ENCODE results near the gene DGAT2. TPM values are rescaled to one million over a fixed set of nuclear protein-coding genes. Genes with fewer than 3 reads are reported as not detected.

Gene DGAT2
- total and polyA plus RNA-seq, 8 donors, result 1.2 to 14.9 (median 1.5) TPM

DNA sequence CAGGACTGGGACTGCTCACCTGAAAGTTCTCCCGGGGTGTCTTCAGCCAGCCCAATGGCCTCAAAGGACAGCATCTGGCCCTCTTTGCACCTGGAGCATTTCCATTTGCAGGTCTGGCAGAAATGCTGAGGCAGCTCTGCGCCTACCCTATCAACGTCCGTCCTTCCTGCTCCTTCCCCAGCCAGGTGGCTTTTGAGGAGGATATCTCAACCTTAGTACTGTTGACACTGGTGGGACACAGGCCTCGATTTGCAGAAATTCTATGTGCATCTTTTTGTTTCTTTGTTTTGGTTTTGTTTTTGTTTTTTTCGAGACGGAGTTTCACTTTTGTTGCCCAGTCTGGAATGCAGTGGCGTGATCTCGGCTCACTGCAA is 45.9 kb upstream of the DGAT2 start:
- no peaks in the 10 kb centered on the region for H3K36me3 ChIP-seq
- H3K4me3 ChIP-seq, result no peak overlapping the region
- TF ChIP-seq, protein P1, sequence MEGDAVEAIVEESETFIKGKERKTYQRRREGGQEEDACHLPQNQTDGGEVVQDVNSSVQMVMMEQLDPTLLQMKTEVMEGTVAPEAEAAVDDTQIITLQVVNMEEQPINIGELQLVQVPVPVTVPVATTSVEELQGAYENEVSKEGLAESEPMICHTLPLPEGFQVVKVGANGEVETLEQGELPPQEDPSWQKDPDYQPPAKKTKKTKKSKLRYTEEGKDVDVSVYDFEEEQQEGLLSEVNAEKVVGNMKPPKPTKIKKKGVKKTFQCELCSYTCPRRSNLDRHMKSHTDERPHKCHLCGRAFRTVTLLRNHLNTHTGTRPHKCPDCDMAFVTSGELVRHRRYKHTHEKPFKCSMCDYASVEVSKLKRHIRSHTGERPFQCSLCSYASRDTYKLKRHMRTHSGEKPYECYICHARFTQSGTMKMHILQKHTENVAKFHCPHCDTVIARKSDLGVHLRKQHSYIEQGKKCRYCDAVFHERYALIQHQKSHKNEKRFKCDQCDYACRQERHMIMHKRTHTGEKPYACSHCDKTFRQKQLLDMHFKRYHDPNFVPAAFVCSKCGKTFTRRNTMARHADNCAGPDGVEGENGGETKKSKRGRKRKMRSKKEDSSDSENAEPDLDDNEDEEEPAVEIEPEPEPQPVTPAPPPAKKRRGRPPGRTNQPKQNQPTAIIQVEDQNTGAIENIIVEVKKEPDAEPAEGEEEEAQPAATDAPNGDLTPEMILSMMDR (IDR thresholded peaks at IDR 0.05), result no peak
- ATAC-seq (no peak), DNase-seq (no peak)
- no peak overlapping the region for H3K27ac ChIP-seq
- no peaks in the 10 kb centered on the region for H3K4me1 ChIP-seq
- H3K27me3 ChIP-seq, result no peaks in the 10 kb centered on the region
- intact Hi-C loops (cut with DNase I), result no loop called here
- no peaks in the 10 kb centered on the region for H3K9me3 ChIP-seq

DNA sequence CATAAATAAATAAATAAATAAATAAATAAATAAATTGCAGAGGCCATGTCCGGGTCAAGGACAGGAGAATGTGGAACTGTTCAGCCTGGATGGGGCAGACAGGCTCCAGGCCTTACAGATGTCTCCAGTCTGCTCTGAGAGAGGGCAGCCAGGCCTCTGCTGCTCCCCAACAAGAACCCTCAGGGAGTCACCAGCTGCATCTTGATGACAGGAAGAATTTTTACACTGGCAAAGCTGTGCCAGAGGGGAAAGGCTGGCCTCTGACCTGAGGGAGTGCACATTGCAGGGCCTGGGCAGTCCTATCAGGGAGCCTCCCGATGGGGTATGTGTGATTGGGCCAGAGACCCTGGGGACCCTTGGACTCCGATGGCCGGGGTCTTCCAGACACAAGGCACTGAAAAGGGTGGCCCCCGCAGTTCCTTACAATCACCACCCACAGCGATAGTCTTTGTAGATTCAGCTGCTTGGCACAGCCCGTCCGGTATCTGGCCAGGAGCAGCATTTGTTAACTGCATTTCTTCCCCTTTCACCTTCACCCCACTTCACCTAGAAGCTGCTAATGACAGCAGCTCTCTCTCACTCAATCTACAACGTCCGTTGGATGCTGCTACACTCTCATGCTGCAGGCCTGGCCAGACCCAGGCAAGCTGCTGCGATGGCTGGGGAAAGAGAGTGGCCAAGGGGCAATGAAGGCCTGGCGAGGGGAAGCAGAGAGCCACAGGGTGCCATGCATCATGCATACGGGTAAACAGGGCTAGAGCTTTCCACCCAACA is 42.8 kb upstream of the DGAT2 start:
- TF ChIP-seq, protein P1 (IDR thresholded peaks at IDR 0.05), result no peak

DNA sequence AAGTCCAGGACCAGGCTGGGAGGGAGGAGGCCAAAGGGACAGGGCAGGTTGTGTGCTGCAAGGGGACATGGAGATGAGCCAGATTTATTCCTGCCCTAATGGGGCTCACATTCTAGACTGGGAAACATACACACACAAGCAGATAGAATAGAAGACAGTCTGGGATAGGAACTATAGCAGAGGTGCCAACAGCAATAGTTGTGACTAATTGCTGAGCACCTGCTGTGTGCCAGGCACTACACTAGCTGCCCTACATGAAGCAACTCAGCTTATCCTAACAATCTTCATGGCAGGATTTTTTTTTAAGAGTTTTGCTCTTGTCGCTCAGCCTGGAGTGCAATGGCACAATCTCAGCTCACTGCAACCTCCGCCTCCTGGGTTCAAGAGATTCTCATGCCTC is 39.6 kb upstream of the DGAT2 start:
- H3K4me1 ChIP-seq, result no peaks in the 10 kb centered on the region
- ATAC-seq, result no peak
- intact Hi-C loops (cut with DNase I), result no loop called here

More for the DNA sequence above, 42.8 kb upstream of the DGAT2 start:
- DNase-seq (no peak), ATAC-seq (no peak)
- H3K9me3 ChIP-seq, result no peaks in the 10 kb centered on the region
- H3K4me3 ChIP-seq, result no peak overlapping the region
- no peaks in the 10 kb centered on the region for H3K4me1 ChIP-seq
- intact Hi-C loops (cut with DNase I), result no loop called here
- H3K36me3 ChIP-seq, result no peaks in the 10 kb centered on the region
- no peak overlapping the region for H3K27ac ChIP-seq
- H3K27me3 ChIP-seq, result no peaks in the 10 kb centered on the region

DNA sequence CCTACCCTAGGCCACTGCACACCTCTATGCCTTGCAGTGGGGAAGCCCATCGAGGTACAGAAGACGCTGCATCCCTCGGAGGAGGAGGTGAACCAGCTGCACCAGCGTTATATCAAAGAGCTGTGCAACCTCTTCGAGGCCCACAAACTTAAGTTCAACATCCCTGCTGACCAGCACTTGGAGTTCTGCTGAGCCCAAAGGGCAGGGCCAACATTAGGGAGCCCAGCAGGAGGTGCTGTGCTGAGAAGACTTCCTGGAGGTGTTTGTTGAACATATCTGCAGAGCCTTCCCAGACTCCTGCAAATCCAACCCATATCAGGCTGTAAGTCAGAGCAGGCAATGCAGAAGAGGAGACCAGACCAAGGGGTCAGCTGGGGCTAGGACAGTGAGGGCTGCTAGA is 37.5 kb upstream of the DGAT2 start:
- Histone ChIP-seq H3K9me3 (no peaks in the 10 kb centered on the region), H3K4me1 (no peaks in the 10 kb centered on the region), H3K4me3 (no peak overlapping the region), H3K27ac (no peak overlapping the region), H3K27me3 (no peaks in the 10 kb centered on the region), H3K36me3 (no peaks in the 10 kb centered on the region)
- DNase-seq (no peak), ATAC-seq (no peak)
- TF ChIP-seq, protein P1 (IDR thresholded peaks at IDR 0.05), result no peak
- intact Hi-C loops (cut with DNase I), result no loop called here

More for the DNA sequence above, 39.6 kb upstream of the DGAT2 start:
- Histone ChIP-seq H3K27ac (no peak overlapping the region), H3K27me3 (no peaks in the 10 kb centered on the region), H3K9me3 (no peaks in the 10 kb centered on the region), H3K4me3 (no peak overlapping the region), H3K36me3 (no peaks in the 10 kb centered on the region)
- no peak for DNase-seq
- TF ChIP-seq, protein P1 (IDR thresholded peaks at IDR 0.05), result no peak

DNA sequence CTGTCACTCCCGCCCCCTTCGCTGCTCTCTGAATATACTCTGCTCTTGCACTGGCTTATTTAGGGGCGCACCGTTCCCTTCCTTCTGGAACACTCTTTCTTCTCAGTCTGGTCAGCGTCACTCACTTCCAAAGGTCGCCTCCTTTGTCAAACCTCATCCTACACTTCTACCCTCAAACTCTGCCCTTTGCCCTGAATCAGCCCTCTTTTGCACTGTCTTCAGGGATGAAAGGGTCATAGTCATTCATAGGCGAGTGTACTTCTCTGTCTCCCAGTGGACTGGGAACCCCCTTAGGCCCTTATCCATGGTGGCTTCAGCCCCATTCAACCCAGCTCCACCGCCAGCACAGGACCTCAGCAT is 35.5 kb upstream of the DGAT2 start:
- no peak overlapping the region for H3K27ac ChIP-seq
- H3K9me3 ChIP-seq, result no peaks in the 10 kb centered on the region
- no peaks in the 10 kb centered on the region for H3K4me1 ChIP-seq
- intact Hi-C loops (cut with DNase I), result no loop called here
- H3K36me3 ChIP-seq, result no peaks in the 10 kb centered on the region
- TF ChIP-seq, protein P1 (IDR thresholded peaks at IDR 0.05), result no peak
- no peaks in the 10 kb centered on the region for H3K27me3 ChIP-seq
- ATAC-seq (no peak), DNase-seq (no peak)
- H3K4me3 ChIP-seq, result no peak overlapping the region
